K562 (cell line): ENCODE results near the gene ZFYVE21. TPM values are rescaled to one million over a fixed set of nuclear protein-coding genes. Genes with fewer than 3 reads are reported as not detected.

Experiments used
- CEBPZ ChIP-seq: fragments of 150-350 bp; IDR thresholded peaks from 2 replicates; pipeline ENCODE4 v1.6.1; 2014; ENCODE audit warnings: low read depth, mild to moderate bottlenecking, low read length, borderline replicate concordance
- ESRRA ChIP-seq: fragments of 450-650 bp; IDR thresholded peaks from 2 replicates; pipeline ENCODE4 v1.6.1; 2014; ENCODE audit warnings: low read depth, mild to moderate bottlenecking, moderate library complexity, borderline replicate concordance
- GATAD2B ChIP-seq: fragments of 450-650 bp; IDR thresholded peaks from 2 replicates; pipeline ENCODE4 v1.6.1; 2017; ENCODE audit warnings: mild to moderate bottlenecking, borderline replicate concordance
- GMEB1 ChIP-seq: fragments of 250-450 bp; sonication (Bioruptor Pico); IDR thresholded peaks from 2 replicates; pipeline ENCODE4 v1.4.0; 2020; ENCODE audit warnings: mild to moderate bottlenecking
- PHB2 ChIP-seq: fragments of 450-650 bp; IDR thresholded peaks from 2 replicates; pipeline ENCODE4 v1.6.1; 2017; ENCODE audit warnings: low read depth
- RBM17 ChIP-seq: fragments of 200-400 bp; formaldehyde crosslinking; IDR thresholded peaks from 2 replicates; pipeline ENCODE4 v1.6.1; 2017; ENCODE audit warnings: low read depth, mild to moderate bottlenecking, low read length, borderline replicate concordance
- SIN3B ChIP-seq: fragments of 450-650 bp; IDR thresholded peaks from 2 replicates; pipeline ENCODE4 v1.6.1; 2017; ENCODE audit warnings: low read depth, mild to moderate bottlenecking, moderate library complexity
- ZNF57 ChIP-seq: fragments of 450-650 bp; formaldehyde crosslinking; IDR thresholded peaks from 2 replicates; pipeline ENCODE4 v1.4.0; 2020; ENCODE audit warnings: mild to moderate bottlenecking, moderate library complexity
- ZNF79 ChIP-seq: fragments of 250-450 bp; sonication (Bioruptor Pico); IDR thresholded peaks from 2 replicates; pipeline ENCODE4 v1.4.0; 2020; ENCODE audit warnings: low read depth, mild to moderate bottlenecking, moderate library complexity
- polyA plus RNA-seq, 8 experiments: library from polyadenylated mRNA; depleted of rRNA in 4 of 8; stranded (reverse) in 5 of 8; unstranded in 3 of 8; fragments of >200 nt; fragmentation: Nextera tagmentation in 2 of 8; fragmentation: Illumina TruSeq in 1 of 8; extraction: Ambion mirVana in 2 of 8; extraction: Trizol in 1 of 8; gene quantifications; 2 replicates each; pipeline versions ENCODE4 v1.2.1 to v1.2.3, GENCODE V29; 2011 to 2014; ENCODE audit warnings: inconsistent platforms in 1 of 8, missing spikeins in 1 of 8
- total RNA-seq, 7 experiments: library from RNA; depleted of rRNA in 6 of 7; stranded (reverse); fragments of >200 nt in 6 of 7; fragmentation: Illumina TruSeq in 2 of 7; extraction: Trizol in 2 of 7; gene quantifications; 2 replicates each; pipeline versions ENCODE4 v1.2.1 to v1.2.3, GENCODE V29; 2011 to 2021; ENCODE audit warnings: low replicate concordance in 1 of 7
- TF ChIP-seq, protein P1 (sequence below), 2 experiments: fragments of 450-650 bp; IDR thresholded peaks; 2 replicates each; pipeline ENCODE4 v1.6.1; 2018; ENCODE audit warnings: mild to moderate bottlenecking in 2 of 2, low read depth in 1 of 2; ENCODE audit not compliant: partially characterized antibody in 2 of 2
- TF ChIP-seq, protein P2 (sequence below): fragments of 450-650 bp; formaldehyde crosslinking; IDR thresholded peaks from 2 replicates; pipeline ENCODE4 v1.4.0; 2020; ENCODE audit warnings: mild to moderate bottlenecking, mixed read lengths
- TF ChIP-seq, protein P3 (sequence below): fragments of 450-650 bp; IDR thresholded peaks from 2 replicates; pipeline ENCODE4 v1.6.1; 2016; ENCODE audit warnings: mild to moderate bottlenecking

The ZFYVE21 gene
- total and polyA plus RNA-seq, 9 of the 15 experiments (the other 6 are each of a cell fraction or from before 2014, with no cell fraction given): 0.90 to 23.1 (median 15.6) TPM

- TF ChIP-seq, protein P1, sequence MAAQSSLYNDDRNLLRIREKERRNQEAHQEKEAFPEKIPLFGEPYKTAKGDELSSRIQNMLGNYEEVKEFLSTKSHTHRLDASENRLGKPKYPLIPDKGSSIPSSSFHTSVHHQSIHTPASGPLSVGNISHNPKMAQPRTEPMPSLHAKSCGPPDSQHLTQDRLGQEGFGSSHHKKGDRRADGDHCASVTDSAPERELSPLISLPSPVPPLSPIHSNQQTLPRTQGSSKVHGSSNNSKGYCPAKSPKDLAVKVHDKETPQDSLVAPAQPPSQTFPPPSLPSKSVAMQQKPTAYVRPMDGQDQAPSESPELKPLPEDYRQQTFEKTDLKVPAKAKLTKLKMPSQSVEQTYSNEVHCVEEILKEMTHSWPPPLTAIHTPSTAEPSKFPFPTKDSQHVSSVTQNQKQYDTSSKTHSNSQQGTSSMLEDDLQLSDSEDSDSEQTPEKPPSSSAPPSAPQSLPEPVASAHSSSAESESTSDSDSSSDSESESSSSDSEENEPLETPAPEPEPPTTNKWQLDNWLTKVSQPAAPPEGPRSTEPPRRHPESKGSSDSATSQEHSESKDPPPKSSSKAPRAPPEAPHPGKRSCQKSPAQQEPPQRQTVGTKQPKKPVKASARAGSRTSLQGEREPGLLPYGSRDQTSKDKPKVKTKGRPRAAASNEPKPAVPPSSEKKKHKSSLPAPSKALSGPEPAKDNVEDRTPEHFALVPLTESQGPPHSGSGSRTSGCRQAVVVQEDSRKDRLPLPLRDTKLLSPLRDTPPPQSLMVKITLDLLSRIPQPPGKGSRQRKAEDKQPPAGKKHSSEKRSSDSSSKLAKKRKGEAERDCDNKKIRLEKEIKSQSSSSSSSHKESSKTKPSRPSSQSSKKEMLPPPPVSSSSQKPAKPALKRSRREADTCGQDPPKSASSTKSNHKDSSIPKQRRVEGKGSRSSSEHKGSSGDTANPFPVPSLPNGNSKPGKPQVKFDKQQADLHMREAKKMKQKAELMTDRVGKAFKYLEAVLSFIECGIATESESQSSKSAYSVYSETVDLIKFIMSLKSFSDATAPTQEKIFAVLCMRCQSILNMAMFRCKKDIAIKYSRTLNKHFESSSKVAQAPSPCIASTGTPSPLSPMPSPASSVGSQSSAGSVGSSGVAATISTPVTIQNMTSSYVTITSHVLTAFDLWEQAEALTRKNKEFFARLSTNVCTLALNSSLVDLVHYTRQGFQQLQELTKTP (IDR thresholded peaks at IDR 0.05; ENCODE audit: low read depth in 1 of 2, partially characterized antibody in 2 of 2): no peak
- TF ChIP-seq ZNF79 (CRISPR knock-in tag) (no peak), ESRRA (no peak), GATAD2B (no peak), RBM17 (no peak), CEBPZ (peak; percentile 91), GMEB1 (no peak), ZNF57 (no peak), SIN3B (peak; percentile 71), PHB2 (no peak)
- TF ChIP-seq, protein P2, sequence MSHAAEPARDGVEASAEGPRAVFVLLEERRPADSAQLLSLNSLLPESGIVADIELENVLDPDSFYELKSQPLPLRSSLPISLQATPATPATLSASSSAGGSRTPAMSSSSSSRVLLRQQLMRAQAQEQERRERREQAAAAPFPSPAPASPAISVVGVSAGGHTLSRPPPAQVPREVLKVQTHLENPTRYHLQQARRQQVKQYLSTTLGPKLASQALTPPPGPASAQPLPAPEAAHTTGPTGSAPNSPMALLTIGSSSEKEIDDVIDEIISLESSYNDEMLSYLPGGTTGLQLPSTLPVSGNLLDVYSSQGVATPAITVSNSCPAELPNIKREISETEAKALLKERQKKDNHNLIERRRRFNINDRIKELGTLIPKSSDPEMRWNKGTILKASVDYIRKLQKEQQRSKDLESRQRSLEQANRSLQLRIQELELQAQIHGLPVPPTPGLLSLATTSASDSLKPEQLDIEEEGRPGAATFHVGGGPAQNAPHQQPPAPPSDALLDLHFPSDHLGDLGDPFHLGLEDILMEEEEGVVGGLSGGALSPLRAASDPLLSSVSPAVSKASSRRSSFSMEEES (CRISPR knock-in tag): no peak
- TF ChIP-seq, protein P3, sequence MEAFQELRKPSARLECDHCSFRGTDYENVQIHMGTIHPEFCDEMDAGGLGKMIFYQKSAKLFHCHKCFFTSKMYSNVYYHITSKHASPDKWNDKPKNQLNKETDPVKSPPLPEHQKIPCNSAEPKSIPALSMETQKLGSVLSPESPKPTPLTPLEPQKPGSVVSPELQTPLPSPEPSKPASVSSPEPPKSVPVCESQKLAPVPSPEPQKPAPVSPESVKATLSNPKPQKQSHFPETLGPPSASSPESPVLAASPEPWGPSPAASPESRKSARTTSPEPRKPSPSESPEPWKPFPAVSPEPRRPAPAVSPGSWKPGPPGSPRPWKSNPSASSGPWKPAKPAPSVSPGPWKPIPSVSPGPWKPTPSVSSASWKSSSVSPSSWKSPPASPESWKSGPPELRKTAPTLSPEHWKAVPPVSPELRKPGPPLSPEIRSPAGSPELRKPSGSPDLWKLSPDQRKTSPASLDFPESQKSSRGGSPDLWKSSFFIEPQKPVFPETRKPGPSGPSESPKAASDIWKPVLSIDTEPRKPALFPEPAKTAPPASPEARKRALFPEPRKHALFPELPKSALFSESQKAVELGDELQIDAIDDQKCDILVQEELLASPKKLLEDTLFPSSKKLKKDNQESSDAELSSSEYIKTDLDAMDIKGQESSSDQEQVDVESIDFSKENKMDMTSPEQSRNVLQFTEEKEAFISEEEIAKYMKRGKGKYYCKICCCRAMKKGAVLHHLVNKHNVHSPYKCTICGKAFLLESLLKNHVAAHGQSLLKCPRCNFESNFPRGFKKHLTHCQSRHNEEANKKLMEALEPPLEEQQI: no peak
These were observed at the start of gene ZFYVE21, which contains the start of gene XRCC3 (continued) for GRCh38 chr14:103715052-103716000.
